ENCODE results near the gene NOL12. TPM values are rescaled to one million over a fixed set of nuclear protein-coding genes. Genes with fewer than 3 reads are reported as not detected.

The NOL12 gene
- total RNA-seq, 1 experiment from 2014 or later, result 31.4 TPM

DNA sequence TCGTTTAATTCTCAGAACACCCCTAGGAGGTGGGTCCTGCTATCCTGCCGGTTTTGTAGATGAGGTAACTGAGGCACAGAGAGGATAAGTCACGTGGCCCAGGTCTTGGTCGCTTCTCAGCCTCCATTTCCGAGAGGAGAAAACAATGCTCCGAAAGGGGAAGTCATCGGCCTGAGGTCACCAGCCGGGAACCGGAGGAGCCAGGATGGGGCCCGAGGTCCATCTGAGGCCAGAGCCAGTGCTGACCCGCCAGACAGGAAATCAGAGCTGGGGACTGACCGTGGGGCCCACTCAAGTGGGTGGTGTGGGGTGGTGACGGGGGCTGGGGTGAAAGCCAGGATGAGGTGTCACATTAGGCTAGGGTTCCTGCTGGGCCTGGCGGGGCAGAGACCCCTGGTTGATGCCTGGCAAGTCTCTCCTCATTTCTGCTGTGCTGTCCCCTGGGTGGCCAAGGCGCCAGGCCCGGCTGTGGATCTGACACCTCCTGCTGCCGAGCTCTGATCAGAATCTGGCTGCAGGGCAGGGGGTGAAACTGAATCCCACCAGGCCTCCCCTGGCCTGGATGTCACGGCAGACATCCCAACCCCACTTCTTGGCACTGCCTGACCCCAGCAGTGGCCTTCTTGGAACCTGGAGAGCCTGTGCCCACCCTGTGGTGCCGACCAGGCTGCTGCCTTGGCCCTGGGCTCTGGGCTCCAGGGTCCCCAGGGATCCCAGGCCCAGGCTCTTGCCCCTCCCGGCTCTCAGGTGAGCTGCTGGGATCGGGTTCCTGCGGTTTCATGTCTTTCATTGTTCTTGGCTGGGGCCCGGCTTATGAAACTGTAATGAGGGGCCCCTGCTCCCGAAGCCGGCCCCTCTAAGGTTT is 22.7 kb downstream of the NOL12 start:
- H3K27ac ChIP-seq (ENCODE audit: low read depth, low read length), result no peak overlapping the region
- intact Hi-C loops (cut with micrococcal nuclease), result no loop called here
- peaks cover 0 to 2% of the 10 kb centered on the region in 2 experiments; a peak in 1 of 4 replicates for H3K4me1 ChIP-seq (ENCODE audit: control insufficient read depth in 1 of 2, insufficient read depth in 2 of 2, low read length in 2 of 2)
- H3K79me2 ChIP-seq (ENCODE audit: insufficient read depth, low read length), result no peaks in the 10 kb centered on the region
- TF ChIP-seq SRF (IDR thresholded peaks at IDR 0.05; ENCODE audit: low read depth) (no peak), POLR2AphosphoS5 (IDR thresholded peaks at IDR 0.05; ENCODE audit: low read depth, low read length) (no peak), SIN3A (IDR thresholded peaks at IDR 0.05; ENCODE audit: low read depth) (no peak), RAD21 (IDR thresholded peaks at IDR 0.05; ENCODE audit: low read depth) (no peak), POLR2A (IDR thresholded peaks at IDR 0.05; ENCODE audit: borderline replicate concordance, extremely low read depth, insufficient read depth, insufficient read length) (no peak), EGR1 (IDR thresholded peaks at IDR 0.05; ENCODE audit: low read depth) (no peak), ATF3 (IDR thresholded peaks at IDR 0.05) (no peak), FOSL1 (IDR thresholded peaks at IDR 0.05; ENCODE audit: low read depth) (no peak), CEBPB (IDR thresholded peaks at IDR 0.05; ENCODE audit: low read depth) (no peak), TCF7L2 (IDR thresholded peaks at IDR 0.05; ENCODE audit: borderline replicate concordance, extremely low read depth, insufficient read depth, insufficient read length) (no peak), ZNF274 (IDR thresholded peaks at IDR 0.05; ENCODE audit: low read depth, low read length) (no peak)
- TF ChIP-seq, protein P1, sequence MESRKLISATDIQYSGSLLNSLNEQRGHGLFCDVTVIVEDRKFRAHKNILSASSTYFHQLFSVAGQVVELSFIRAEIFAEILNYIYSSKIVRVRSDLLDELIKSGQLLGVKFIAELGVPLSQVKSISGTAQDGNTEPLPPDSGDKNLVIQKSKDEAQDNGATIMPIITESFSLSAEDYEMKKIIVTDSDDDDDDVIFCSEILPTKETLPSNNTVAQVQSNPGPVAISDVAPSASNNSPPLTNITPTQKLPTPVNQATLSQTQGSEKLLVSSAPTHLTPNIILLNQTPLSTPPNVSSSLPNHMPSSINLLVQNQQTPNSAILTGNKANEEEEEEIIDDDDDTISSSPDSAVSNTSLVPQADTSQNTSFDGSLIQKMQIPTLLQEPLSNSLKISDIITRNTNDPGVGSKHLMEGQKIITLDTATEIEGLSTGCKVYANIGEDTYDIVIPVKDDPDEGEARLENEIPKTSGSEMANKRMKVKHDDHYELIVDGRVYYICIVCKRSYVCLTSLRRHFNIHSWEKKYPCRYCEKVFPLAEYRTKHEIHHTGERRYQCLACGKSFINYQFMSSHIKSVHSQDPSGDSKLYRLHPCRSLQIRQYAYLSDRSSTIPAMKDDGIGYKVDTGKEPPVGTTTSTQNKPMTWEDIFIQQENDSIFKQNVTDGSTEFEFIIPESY (IDR thresholded peaks at IDR 0.05; ENCODE audit: extremely low read depth, insufficient replicate concordance, low read length), result no peak
- POLR2A ChIA-PET, result no interaction called here
- no peaks in the 10 kb centered on the region for H3K36me3 ChIP-seq (ENCODE audit: control insufficient read depth in 1 of 2, insufficient read depth in 2 of 2, low read length in 2 of 2)
- no peak overlapping the region for H3K4me2 ChIP-seq (ENCODE audit: low read length)
- no peak overlapping the region for H3K9ac ChIP-seq (ENCODE audit: low read length)
- no peak overlapping the region for H3K4me3 ChIP-seq (replicated peaks in 1 of 2; ENCODE audit: low read depth in 1 of 2, low read length in 2 of 2)
- RAD21 ChIA-PET (ENCODE audit: low non-redundant PET in 1 of 2, low total read pairs in 2 of 2, uncharacterized antibody in 2 of 2, unreplicated experiment in 2 of 2), result no interaction called here
- H3K27me3 ChIP-seq (ENCODE audit: insufficient read depth, low read length), result no peaks in the 10 kb centered on the region
- DNase-seq (ENCODE audit: low read depth, low spot score), result no peak
- H4K20me1 ChIP-seq (ENCODE audit: insufficient read depth), result no peaks in the 10 kb centered on the region
- CTCF ChIA-PET, result no interaction called here
- ATAC-seq, result no peak
- H3K9me3 ChIP-seq (ENCODE audit: control insufficient read depth in 1 of 2, insufficient read depth in 1 of 2, low read depth in 1 of 2, low read length in 2 of 2), result no peaks in the 10 kb centered on the region
- no peak overlapping the region for H2AFZ ChIP-seq (ENCODE audit: low read depth, low read length, poor library complexity, severe bottlenecking)
- no TSS peak for BruUV-seq (replicated peaks)
- no peaks in the 10 kb centered on the region for H3K9me2 ChIP-seq (ENCODE audit: insufficient read depth)

Data from HCT116 (cell line).